ENCODE data around the gene SFI1.
"Not testable (repeated sequence)": the region's sequence is repeated elsewhere in the genome, so short reads cannot be mapped to it uniquely, and the experiment has no call there.

SFI1 gene

DNA sequence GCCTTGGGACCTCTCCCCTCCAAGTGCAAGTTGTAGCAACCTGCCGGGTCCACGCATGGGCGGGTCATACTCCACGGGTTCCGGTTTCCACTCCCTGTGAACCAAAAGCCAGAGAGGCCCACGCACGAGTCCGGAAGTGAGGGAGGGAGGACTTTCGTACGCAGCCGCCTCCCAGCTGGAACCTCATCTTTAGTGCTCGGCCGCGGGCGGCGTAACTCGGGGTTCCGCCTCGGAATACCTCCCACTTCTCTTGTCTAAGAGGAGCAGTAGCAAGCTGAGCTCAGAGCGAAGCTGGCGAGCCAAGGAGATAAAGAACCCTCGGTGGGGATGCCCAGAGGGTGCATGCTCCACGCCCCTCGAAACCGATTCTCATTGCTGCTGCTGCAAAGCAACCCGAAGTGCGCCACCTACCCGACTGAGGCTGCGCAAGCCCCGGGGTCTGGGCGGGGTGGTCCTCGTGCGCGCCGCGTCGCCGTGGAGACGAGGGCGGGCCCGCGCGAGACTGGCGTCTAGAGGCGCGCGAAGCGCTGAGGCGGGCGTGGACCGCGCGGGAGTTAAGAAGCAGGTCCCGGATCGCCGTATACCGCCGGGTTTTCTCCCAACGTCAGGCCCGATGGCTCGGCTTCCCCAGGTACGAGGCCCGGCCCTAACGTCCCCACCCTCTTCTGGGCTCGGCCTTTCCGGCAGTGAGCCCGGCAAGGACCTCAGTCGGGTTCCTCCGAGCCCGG lies at the start of gene SFI1:
SFI1 (plus strand) TSS at position 530 of the 728 bp plus-strand sequence. CDS start 11,749 bp downstream, outside the sequence.
- DNase-seq, result peak; percentile 81

DNA sequence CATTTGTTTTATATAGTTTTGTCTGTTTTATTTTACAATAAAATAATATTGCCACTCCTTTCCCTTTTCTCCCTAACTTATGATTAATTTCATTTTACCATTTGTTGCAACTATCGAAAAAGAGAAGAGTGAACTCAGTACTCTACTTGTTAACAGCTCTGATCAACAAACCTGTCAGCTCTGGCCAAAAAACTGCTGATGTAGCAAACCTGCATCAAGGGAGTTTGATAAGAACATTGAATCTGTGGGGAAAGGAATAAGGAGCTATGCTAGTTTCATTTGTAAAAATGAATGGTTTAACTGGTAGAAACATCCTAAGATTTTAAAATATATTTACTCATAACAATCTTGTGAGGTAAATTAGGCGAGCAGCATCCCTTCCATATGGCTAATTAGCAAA lies 49.6 kb upstream of the SFI1 start:
- no peak for DNase-seq

GRCh38 chr22:31447337-31447736 lies 49.0 kb upstream of the SFI1 start:
- no peak for DNase-seq

- no peak for DNase-seq
Observed at GRCh38 chr22:31448382-31448781, 48.0 kb upstream of the SFI1 start.

DNA sequence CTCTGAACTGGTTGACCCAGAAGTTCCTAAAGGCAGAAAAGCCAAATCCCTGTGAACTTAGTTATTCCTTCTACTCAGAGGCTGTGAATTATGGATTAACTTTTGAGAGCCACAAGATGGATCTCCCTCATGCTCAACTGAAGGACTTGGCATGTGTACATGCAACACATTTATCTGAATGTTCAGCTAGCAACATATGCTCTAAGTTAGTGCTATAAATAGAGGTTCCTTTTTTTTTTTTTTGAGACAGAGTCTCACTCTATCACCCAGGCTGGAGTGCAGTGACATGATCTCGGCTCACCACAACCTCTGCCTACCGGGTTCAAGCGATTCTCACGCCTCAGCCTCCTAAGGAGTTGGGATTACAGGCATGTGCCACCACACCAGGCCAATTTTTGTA lies 46.8 kb upstream of the SFI1 start:
- DNase-seq, result no peak

- no peak for DNase-seq
Observed at GRCh38 chr22:31451709-31452571, 44.4 kb upstream of the SFI1 start.

- no peak for DNase-seq
Observed at GRCh38 chr22:31461699-31462098, 34.6 kb upstream of the SFI1 start.

DNA sequence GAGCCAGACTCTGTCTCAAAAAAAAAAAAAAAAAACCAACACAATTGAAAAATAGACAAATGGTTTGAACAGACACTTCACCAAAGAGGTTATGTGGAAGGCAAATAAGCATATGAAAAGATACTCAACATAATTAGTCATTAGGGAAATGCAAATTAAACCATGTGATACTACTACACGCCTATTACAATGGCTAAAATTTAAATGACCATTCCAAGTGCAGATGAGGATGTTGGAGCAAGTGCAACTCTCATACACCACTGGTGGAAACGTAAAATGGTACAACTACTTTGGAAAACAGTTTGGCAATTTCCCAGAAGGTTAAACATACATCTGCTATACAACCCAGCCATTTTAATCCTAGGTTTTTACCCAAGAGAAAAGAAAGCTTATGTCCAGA lies 31.0 kb upstream of the SFI1 start:
- DNase-seq, result no peak

DNA sequence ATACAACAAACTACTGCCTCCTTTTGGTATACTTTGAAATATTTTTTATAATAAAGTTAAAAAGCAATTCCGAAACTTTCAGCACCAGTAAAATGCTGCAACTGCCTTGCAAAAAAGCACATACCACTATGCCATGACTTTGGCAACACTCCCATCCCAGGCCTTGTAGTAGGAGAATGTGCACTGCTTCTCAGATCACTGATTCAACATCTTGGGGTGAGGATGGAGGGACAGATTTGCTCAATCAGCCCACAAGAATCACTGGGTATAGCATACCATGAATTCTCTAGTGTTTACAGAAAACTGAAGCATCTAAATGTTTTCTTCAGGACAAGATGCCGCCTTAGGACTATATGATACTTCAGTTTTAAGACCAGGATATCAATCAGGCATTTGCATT lies 21.6 kb upstream of the SFI1 start:
- DNase-seq, result no peak

GRCh38 chr22:31475800-31476199 lies 20.5 kb upstream of the SFI1 start:
- DNase-seq, result no peak

DNA sequence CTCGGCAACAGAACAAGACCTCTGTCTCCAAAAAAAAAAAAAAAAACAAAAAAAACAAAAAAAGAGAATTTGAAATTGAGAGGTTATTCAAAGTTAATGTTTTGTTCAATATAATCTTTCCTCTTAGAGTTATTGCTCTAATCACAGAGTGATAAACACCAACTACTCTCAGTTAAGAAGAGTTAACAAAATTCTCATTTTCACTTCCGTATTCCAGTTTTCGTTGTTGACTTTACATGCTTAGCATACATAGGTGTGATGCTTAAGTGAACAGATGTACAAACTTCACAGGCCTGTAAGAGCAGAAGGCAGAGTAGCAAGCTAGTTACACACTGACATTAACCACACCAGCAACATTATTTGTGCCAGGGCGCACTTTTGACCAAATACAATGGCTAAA lies 19.0 kb upstream of the SFI1 start:
- DNase-seq, result no peak

- DNase-seq, result no peak
Observed at GRCh38 chr22:31481129-31481528, 15.2 kb upstream of the SFI1 start.

DNA sequence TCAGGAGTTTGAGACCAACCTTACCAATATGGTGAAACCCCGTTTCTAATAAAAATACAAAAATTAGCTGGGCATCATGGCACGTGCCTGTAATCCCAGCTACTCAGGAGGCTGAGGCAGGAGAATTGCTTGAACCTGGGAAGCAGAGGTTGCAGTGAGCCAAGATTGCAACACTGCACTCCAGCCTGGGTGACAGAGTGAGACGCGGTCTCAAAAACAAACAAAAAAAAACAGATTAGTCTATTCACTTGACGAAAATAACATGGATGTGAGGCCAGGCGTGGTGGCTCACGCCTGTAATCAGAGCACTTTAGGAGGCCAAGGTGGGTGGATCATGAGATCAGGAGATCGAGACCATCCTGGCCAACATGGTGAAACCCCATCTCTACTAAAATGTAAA lies 13.9 kb upstream of the SFI1 start:
- DNase-seq, result not testable (repeated sequence)

- not testable (repeated sequence) for DNase-seq
Observed at GRCh38 chr22:31486369-31486768, 10.0 kb upstream of the SFI1 start.

DNA sequence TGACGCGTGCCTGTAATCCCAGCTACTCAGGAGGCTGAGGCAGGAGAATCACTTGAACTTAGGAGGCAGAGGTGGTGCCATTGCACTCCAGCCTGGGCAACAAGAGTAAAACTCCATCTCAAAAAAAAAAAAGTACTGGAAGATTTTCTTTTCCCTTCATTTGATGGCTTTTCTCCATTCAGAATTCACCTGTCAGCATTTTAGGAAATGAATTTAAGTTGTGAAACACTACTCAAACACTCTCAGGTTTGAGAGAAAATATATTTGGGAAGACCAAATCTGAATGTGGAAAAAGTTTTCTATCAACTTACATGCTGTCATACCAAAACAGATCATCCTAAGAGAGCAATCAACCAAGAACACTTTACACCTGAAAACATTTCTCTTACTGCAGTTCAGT lies 9.4 kb upstream of the SFI1 start:
- DNase-seq, result no peak

DNA sequence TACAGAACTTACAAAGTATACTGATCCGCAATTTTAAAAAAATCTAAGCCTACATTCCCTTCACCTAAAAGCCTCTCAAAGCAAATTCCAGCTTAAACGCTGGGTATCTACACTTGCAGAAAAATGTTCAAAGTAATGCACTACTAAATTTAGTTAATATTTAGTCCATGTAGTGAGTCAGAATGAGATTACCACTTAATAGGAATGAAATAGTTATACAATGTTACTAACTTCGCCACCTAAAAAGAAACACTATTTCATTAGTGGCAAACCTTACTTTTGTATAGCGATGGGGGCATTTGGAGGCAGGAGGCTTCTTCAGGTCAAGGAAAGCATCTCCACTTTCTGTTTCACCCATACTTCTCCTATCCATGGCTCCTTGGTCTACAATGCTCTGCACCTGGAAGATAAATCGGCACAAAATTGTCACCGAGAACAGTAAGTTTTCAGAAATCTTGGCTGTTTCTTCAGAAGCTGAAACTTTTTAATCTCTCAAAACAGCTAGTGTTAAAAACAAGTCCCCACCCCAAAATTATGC lies 7.9 kb upstream of the SFI1 start:
- DNase-seq, result no peak

GRCh38 chr22:31488988-31489617 lies 7.2 kb upstream of the SFI1 start:
- DNase-seq, result no peak

- DNase-seq, result peak; percentile 47
Observed at GRCh38 chr22:31489632-31490495, 6.5 kb upstream of the SFI1 start, which contains the start of gene EIF4ENIF1. Gene EIF4ENIF1, minus strand, starts transcription at chr22:31489842. Its CDS starts 1,124 bp downstream, at chr22:31488718.

DNA sequence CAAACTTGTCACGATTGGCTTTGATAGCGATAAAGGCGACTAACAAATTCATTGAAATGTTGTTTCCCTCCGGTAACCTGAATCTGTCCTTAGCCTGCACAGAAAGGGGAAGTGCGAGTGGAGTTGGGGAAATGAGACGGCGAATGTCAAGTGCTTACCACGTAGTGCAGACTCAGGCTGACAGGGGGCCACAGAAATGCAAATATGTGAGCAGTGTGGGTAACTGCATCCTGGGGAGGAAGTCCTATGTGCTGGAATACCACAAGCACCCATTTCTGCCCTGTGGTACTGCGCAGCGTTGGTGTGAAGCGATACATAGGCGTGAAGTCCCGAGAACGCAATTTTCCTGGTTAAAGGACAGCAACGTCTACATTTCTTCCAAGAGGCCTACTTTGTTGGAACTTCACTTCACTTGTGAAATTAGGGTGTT lies 5.8 kb upstream of the SFI1 start:
- peak; percentile 33 for DNase-seq

GRCh38 chr22:31491218-31491962 lies 4.9 kb upstream of the SFI1 start:
- no peak for DNase-seq

DNA sequence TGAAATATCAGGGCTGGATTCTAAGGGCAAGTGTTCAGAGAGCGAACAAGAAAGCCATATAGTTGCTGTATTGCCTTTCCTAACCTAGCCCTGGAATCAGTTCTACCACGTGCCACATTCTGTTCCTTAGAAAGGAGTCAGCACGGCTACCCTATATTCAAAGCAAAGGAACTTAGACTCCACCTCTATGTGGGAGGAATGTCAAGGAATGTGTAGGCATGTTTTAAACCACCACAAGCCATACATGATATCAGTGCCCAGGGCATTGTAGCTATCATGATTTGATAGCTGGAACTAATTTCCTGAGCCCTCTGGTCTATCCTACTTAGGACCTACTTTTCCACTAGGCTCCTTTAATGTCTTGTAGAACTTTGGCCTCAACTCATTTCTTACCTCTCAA lies 4.2 kb upstream of the SFI1 start:
- DNase-seq, result peak; percentile 39

DNA sequence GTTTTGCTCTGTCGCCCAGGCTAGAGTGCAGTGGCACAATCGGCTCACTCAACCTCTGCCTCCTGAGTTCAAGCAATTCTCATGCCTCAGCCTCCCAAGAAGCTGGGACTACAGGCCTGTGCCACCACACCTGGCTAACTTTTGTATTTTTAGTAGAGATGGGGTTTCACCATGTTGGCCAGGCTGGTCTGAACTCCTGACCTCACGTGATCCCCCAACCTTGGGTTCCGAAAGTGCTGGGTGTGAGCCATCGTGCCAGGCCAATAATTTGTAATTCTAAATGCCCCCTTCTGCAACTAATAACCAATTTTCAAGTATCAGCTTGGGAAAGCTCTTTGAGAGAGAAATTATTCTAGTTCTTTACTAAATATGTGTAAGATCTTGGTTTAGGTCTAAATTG lies 3.0 kb upstream of the SFI1 start:
- DNase-seq, result not testable (repeated sequence)
